HG03045 (cell line): ENCODE results near the gene MRGPRX1.
"Not testable (repeated sequence)": the region's sequence is repeated elsewhere in the genome, so short reads cannot be mapped to it uniquely, and the experiment has no call there.

Source experiments
- ATAC-seq: cut with Tn5 transposase; IDR thresholded peaks from one replicate; pipeline ENCODE4 v1.9.1; 2021; ENCODE audit warnings: mild to moderate bottlenecking, moderate library complexity; ENCODE audit not compliant: unreplicated experiment

MRGPRX1 gene

GRCh38 chr11:18939314-18939713, at the start of gene MRGPRX1:
Gene MRGPRX1, minus strand, starts transcription at chr11:18939414. Its CDS starts 4,630 bp downstream, at chr11:18934784.
- no peak for ATAC-seq

GRCh38 chr11:18987454-18988231, 48.4 kb upstream of the MRGPRX1 start:
- no peak for ATAC-seq

- ATAC-seq, result no peak
Measured at GRCh38 chr11:18986744-18987143, 47.5 kb upstream of the MRGPRX1 start.

GRCh38 chr11:18981897-18982296, 42.7 kb upstream of the MRGPRX1 start:
- ATAC-seq, result no peak

GRCh38 chr11:18974192-18974591, 35.0 kb upstream of the MRGPRX1 start:
- ATAC-seq, result no peak

- no peak for ATAC-seq
Measured at GRCh38 chr11:18972336-18972735, 33.1 kb upstream of the MRGPRX1 start.

GRCh38 chr11:18969720-18970119, 30.5 kb upstream of the MRGPRX1 start:
- no peak for ATAC-seq

GRCh38 chr11:18958221-18958910, 19.2 kb upstream of the MRGPRX1 start:
- ATAC-seq, result no peak

- no peak for ATAC-seq
Measured at GRCh38 chr11:18956630-18957029, 17.4 kb upstream of the MRGPRX1 start.

GRCh38 chr11:18936002-18936673, 3.1 kb downstream of the MRGPRX1 start:
- no peak for ATAC-seq

GRCh38 chr11:18934195-18934814, 4.9 kb downstream of the MRGPRX1 start:
- no peak for ATAC-seq

- ATAC-seq, result no peak
Measured at GRCh38 chr11:18927550-18928322, 11.5 kb downstream of the MRGPRX1 start.

GRCh38 chr11:18925426-18925825, 13.8 kb downstream of the MRGPRX1 start:
- ATAC-seq, result not testable (repeated sequence)

GRCh38 chr11:18912883-18913282, 26.3 kb downstream of the MRGPRX1 start:
- ATAC-seq, result no peak

GRCh38 chr11:18907391-18907790, 31.8 kb downstream of the MRGPRX1 start:
- no peak for ATAC-seq

GRCh38 chr11:18900637-18901036, 38.6 kb downstream of the MRGPRX1 start:
- ATAC-seq, result not testable (repeated sequence)

- not testable (repeated sequence) for ATAC-seq
Measured at GRCh38 chr11:18900151-18900611, 39.0 kb downstream of the MRGPRX1 start.

GRCh38 chr11:18891712-18892111, 47.5 kb downstream of the MRGPRX1 start:
- ATAC-seq, result not testable (repeated sequence)

GRCh38 chr11:18890615-18891014, 48.6 kb downstream of the MRGPRX1 start:
- no peak for ATAC-seq
